ENCODE data around the gene ZNF616. TPM values are rescaled to one million over a fixed set of nuclear protein-coding genes. Genes with fewer than 3 reads are reported as not detected.
A peak's percentile ranks its signal among the peaks of the same experiment; 100 is the strongest.
"Not testable (repeated sequence)": the region's sequence is repeated elsewhere in the genome, so short reads cannot be mapped to it uniquely, and the experiment has no call there.

Gene ZNF616
- total RNA-seq, 4 donors from 2014 or later = 1.1 to 5.3 (median 2.4) TPM

GRCh38 chr19:52102782-52103181, 37.0 kb downstream of the ZNF616 start:
- Histone ChIP-seq H3K27me3 (no peaks in the 10 kb centered on the region), H3K4me3 (no peak overlapping the region), H3K4me1 (no peaks in the 10 kb centered on the region), H3K36me3 (no peaks in the 10 kb centered on the region), H3K9me3 (peaks cover 0 to 10% (median 7%) of the 10 kb centered on the region in 3 donors), H3K27ac (no peak overlapping the region)
- ATAC-seq (no peak), DNase-seq (no peak)
- in situ Hi-C loops (cut with MboI; ENCODE audit: low sequenced_read_pairs in 4 of 4) = no loop called here
- intact Hi-C loops (cut with DNase I; ENCODE audit: low total_unique reads) = no loop called here
- TF ChIP-seq POLR2A (IDR thresholded peaks at IDR 0.05) = no peak
- TF ChIP-seq, protein P1, sequence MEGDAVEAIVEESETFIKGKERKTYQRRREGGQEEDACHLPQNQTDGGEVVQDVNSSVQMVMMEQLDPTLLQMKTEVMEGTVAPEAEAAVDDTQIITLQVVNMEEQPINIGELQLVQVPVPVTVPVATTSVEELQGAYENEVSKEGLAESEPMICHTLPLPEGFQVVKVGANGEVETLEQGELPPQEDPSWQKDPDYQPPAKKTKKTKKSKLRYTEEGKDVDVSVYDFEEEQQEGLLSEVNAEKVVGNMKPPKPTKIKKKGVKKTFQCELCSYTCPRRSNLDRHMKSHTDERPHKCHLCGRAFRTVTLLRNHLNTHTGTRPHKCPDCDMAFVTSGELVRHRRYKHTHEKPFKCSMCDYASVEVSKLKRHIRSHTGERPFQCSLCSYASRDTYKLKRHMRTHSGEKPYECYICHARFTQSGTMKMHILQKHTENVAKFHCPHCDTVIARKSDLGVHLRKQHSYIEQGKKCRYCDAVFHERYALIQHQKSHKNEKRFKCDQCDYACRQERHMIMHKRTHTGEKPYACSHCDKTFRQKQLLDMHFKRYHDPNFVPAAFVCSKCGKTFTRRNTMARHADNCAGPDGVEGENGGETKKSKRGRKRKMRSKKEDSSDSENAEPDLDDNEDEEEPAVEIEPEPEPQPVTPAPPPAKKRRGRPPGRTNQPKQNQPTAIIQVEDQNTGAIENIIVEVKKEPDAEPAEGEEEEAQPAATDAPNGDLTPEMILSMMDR (IDR thresholded peaks at IDR 0.05 in 4 of 5, conservative IDR thresholded peaks at IDR 0.05 in 1 of 5) = no peak

DNA sequence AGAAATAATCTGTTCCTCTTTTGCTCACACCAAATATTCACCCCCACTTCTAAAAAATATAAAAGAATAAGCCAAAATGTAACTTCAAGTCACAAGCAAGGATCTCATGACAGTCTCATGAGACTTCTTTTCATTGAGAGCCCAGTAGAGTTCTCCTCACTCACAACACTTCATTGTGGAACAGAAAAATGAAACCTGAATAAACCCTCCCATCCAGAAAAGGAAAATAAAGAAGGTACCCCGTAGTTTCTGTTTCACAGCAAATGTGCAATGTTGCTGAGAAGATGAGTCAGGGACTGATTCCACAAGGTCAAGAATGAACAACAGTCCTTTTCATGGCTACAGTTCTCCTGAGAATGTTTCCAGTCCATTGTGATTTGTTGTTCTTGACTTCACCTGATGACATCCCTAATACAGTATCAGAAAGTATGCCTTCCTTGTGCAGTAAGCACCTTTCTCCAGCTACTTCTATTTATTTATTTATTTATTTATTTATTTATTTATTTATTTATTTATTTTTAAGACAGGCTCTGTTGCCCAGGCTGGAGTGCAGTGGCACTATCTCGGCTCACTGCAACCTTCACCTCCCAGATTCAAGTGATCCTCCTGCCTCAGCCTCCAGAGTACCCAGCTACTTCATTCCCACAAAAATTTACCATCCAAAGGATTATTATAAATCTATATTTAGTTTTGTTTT, 37.7 kb downstream of the ZNF616 start:
- peaks cover 0 to 14% (median 6%) of the 10 kb centered on the region in 3 donors for H3K9me3 ChIP-seq
- in situ Hi-C loops (cut with MboI; ENCODE audit: low sequenced_read_pairs in 4 of 4) = no loop called here

GRCh38 chr19:52099497-52100138, 40.1 kb downstream of the ZNF616 start:
- Histone ChIP-seq H3K27me3 (no peaks in the 10 kb centered on the region), H3K9me3 (peaks cover 0 to 22% (median 0%) of the 10 kb centered on the region in 3 donors), H3K4me1 (peaks cover 5 to 6% of the 10 kb centered on the region in 2 donors), H3K4me3 (no peak overlapping the region), H3K36me3 (no peaks in the 10 kb centered on the region), H3K27ac (no peak overlapping the region)
- no peak for TF ChIP-seq POLR2A (IDR thresholded peaks at IDR 0.05)
- TF ChIP-seq, protein P1 (IDR thresholded peaks at IDR 0.05 in 4 of 5, conservative IDR thresholded peaks at IDR 0.05 in 1 of 5) = no peak
- intact Hi-C loops (cut with DNase I; ENCODE audit: low total_unique reads) = no loop called here
- ATAC-seq (no peak), DNase-seq (no peak)
- in situ Hi-C loops (cut with MboI; ENCODE audit: low sequenced_read_pairs in 4 of 4) = no loop called here

More for the DNA sequence above, 37.7 kb downstream of the ZNF616 start:
- TF ChIP-seq POLR2A (IDR thresholded peaks at IDR 0.05) = no peak
- TF ChIP-seq, protein P1 (IDR thresholded peaks at IDR 0.05 in 4 of 5, conservative IDR thresholded peaks at IDR 0.05 in 1 of 5) = no peak
- Histone ChIP-seq H3K27ac (no peak overlapping the region), H3K4me1 (no peaks in the 10 kb centered on the region), H3K36me3 (no peaks in the 10 kb centered on the region), H3K27me3 (no peaks in the 10 kb centered on the region), H3K4me3 (no peak overlapping the region)
- intact Hi-C loops (cut with DNase I; ENCODE audit: low total_unique reads) = no loop called here
- no peak for DNase-seq
- no peak for ATAC-seq

DNA sequence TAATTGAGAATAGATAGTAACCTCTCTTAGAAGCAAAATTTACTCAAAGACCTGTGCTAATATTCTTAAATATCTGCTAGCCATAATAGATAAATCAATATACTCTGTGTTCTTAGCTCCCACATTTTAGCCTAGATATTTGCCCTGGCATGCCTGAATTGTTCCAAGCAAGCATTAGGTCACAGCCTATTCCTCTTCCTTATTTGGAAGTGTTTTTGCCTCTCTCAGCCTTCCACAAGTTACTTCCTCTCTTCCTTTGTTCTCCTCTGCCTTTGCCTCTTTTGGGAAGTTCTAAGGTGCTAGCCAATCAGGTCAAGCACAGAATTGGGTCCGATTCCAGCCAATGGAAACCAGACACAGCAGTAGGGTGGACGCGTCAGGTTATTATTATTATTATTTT, 43.3 kb downstream of the ZNF616 start:
- intact Hi-C loops (cut with DNase I; ENCODE audit: low total_unique reads); H3K27me3 ChIP-seq; DNase-seq; ATAC-seq; in situ Hi-C loops (cut with MboI; ENCODE audit: low sequenced_read_pairs in 4 of 4): not testable (repeated sequence)
- peak overlapping the region in 1 of 4 donors; percentile 78 for H3K27ac ChIP-seq
- H3K4me1 ChIP-seq = peaks cover 16 to 21% of the 10 kb centered on the region in 2 donors
- peaks cover 0 to 24% of the 10 kb centered on the region in 2 donors for H3K36me3 ChIP-seq
- peak overlapping the region in 2 of 4 donors; percentile 96 for H3K4me3 ChIP-seq
- peaks cover 0 to 22% (median under 1%) of the 10 kb centered on the region in 3 donors for H3K9me3 ChIP-seq
